Measurements from ENCODE around the gene GNG11.
A peak's percentile ranks its signal among the peaks of the same experiment; 100 is the strongest.
"Not testable (repeated sequence)": the region's sequence is repeated elsewhere in the genome, so short reads cannot be mapped to it uniquely, and the experiment has no call there.

GNG11 gene

GRCh38 chr7:93890464-93891068 is 31.0 kb upstream of the GNG11 start, which contains the start of gene TFPI2:
Gene TFPI2, minus strand, starts transcription at chr7:93890753. Its CDS starts 75 bp downstream, at chr7:93890678.
- Histone ChIP-seq H3K79me2 (ENCODE audit: control insufficient read depth, insufficient read depth, low read length, unreplicated experiment) (peaks cover 3% of the 10 kb centered on the region), H3K4me3 (ENCODE audit: low read depth, low read length) (peak within 1 kb of the TSS; percentile 93), H3K27me3 (ENCODE audit: insufficient read depth, low read length) (no peaks in the 10 kb centered on the region), H3K27ac (ENCODE audit: low read depth, low read length) (peak within 1 kb of the TSS; percentile 72), H3K4me1 (ENCODE audit: control insufficient read depth, insufficient read depth, low read length, unreplicated experiment) (peaks cover 17% of the 10 kb centered on the region), H3K36me3 (ENCODE audit: insufficient read depth, low read length) (no peaks in the 10 kb centered on the region), H2AFZ (ENCODE audit: low read length, unreplicated experiment) (peak within 1 kb of the TSS; percentile 72)

- Histone ChIP-seq H2AFZ (ENCODE audit: low read length, unreplicated experiment) (no peak overlapping the region), H3K27me3 (ENCODE audit: insufficient read depth, low read length) (no peaks in the 10 kb centered on the region), H3K36me3 (ENCODE audit: insufficient read depth, low read length) (no peaks in the 10 kb centered on the region), H3K27ac (ENCODE audit: low read depth, low read length) (no peak overlapping the region), H3K79me2 (ENCODE audit: control insufficient read depth, insufficient read depth, low read length, unreplicated experiment) (no peaks in the 10 kb centered on the region), H3K4me3 (ENCODE audit: low read depth, low read length) (no peak overlapping the region), H3K4me1 (ENCODE audit: control insufficient read depth, insufficient read depth, low read length, unreplicated experiment) (peaks cover 12% of the 10 kb centered on the region)
These were observed 27.1 kb upstream of the GNG11 start for GRCh38 chr7:93894426-93894825.

GRCh38 chr7:93894966-93895640 is 26.4 kb upstream of the GNG11 start:
- Histone ChIP-seq H3K4me1 (ENCODE audit: control insufficient read depth, insufficient read depth, low read length, unreplicated experiment) (peaks cover 8% of the 10 kb centered on the region), H2AFZ (ENCODE audit: low read length, unreplicated experiment) (no peak overlapping the region), H3K27ac (ENCODE audit: low read depth, low read length) (no peak overlapping the region), H3K36me3 (ENCODE audit: insufficient read depth, low read length) (no peaks in the 10 kb centered on the region), H3K79me2 (ENCODE audit: control insufficient read depth, insufficient read depth, low read length, unreplicated experiment) (no peaks in the 10 kb centered on the region), H3K4me3 (ENCODE audit: low read depth, low read length) (no peak overlapping the region), H3K27me3 (ENCODE audit: insufficient read depth, low read length) (no peaks in the 10 kb centered on the region)

- Histone ChIP-seq H3K27me3 (ENCODE audit: insufficient read depth, low read length) (no peaks in the 10 kb centered on the region), H3K4me3 (ENCODE audit: low read depth, low read length) (no peak overlapping the region), H2AFZ (ENCODE audit: low read length, unreplicated experiment) (no peak overlapping the region), H3K79me2 (ENCODE audit: control insufficient read depth, insufficient read depth, low read length, unreplicated experiment) (no peaks in the 10 kb centered on the region), H3K36me3 (ENCODE audit: insufficient read depth, low read length) (no peaks in the 10 kb centered on the region), H3K4me1 (ENCODE audit: control insufficient read depth, insufficient read depth, low read length, unreplicated experiment) (peaks cover 8% of the 10 kb centered on the region), H3K27ac (ENCODE audit: low read depth, low read length) (no peak overlapping the region)
These were observed 25.5 kb upstream of the GNG11 start for GRCh38 chr7:93895859-93896600.

- Histone ChIP-seq H2AFZ (ENCODE audit: low read length, unreplicated experiment) (no peak overlapping the region), H3K27ac (ENCODE audit: low read depth, low read length) (no peak overlapping the region), H3K4me3 (ENCODE audit: low read depth, low read length) (no peak overlapping the region), H3K27me3 (ENCODE audit: insufficient read depth, low read length) (no peaks in the 10 kb centered on the region), H3K36me3 (ENCODE audit: insufficient read depth, low read length) (no peaks in the 10 kb centered on the region), H3K4me1 (ENCODE audit: control insufficient read depth, insufficient read depth, low read length, unreplicated experiment) (peaks cover 8% of the 10 kb centered on the region), H3K79me2 (ENCODE audit: control insufficient read depth, insufficient read depth, low read length, unreplicated experiment) (no peaks in the 10 kb centered on the region)
These were observed 23.9 kb upstream of the GNG11 start for GRCh38 chr7:93897680-93898079.

GRCh38 chr7:93902777-93903423 is 18.6 kb upstream of the GNG11 start:
- no peaks in the 10 kb centered on the region for H3K27me3 ChIP-seq (ENCODE audit: insufficient read depth, low read length)

GRCh38 chr7:93906267-93906666 is 15.3 kb upstream of the GNG11 start, which contains the start of gene GNGT1:
Gene GNGT1, plus strand, starts transcription at chr7:93906567. Its CDS starts 180 bp downstream, at chr7:93906747.
- H3K4me3 ChIP-seq (ENCODE audit: low read depth, low read length): no peak within 1 kb of the TSS
- H3K79me2 ChIP-seq (ENCODE audit: control insufficient read depth, insufficient read depth, low read length, unreplicated experiment): no peaks in the 10 kb centered on the region
- H3K27me3 ChIP-seq (ENCODE audit: insufficient read depth, low read length): no peaks in the 10 kb centered on the region
- no peak within 1 kb of the TSS for H2AFZ ChIP-seq (ENCODE audit: low read length, unreplicated experiment)
- no peaks in the 10 kb centered on the region for H3K36me3 ChIP-seq (ENCODE audit: insufficient read depth, low read length)
- H3K27ac ChIP-seq (ENCODE audit: low read depth, low read length): no peak within 1 kb of the TSS
- H3K4me1 ChIP-seq (ENCODE audit: control insufficient read depth, insufficient read depth, low read length, unreplicated experiment): peaks cover 8% of the 10 kb centered on the region

More at GRCh38 chr7:93902777-93903423, 18.6 kb upstream of the GNG11 start:
- H3K79me2 ChIP-seq (ENCODE audit: control insufficient read depth, insufficient read depth, low read length, unreplicated experiment): no peaks in the 10 kb centered on the region
- no peak overlapping the region for H3K4me3 ChIP-seq (ENCODE audit: low read depth, low read length)
- no peak overlapping the region for H3K27ac ChIP-seq (ENCODE audit: low read depth, low read length)
- H3K4me1 ChIP-seq (ENCODE audit: control insufficient read depth, insufficient read depth, low read length, unreplicated experiment): no peaks in the 10 kb centered on the region
- peak overlapping the region; percentile 78 for H2AFZ ChIP-seq (ENCODE audit: low read length, unreplicated experiment)
- no peaks in the 10 kb centered on the region for H3K36me3 ChIP-seq (ENCODE audit: insufficient read depth, low read length)

GRCh38 chr7:93910076-93910994 is 11.2 kb upstream of the GNG11 start:
- no peak overlapping the region for H2AFZ ChIP-seq (ENCODE audit: low read length, unreplicated experiment)
- H3K36me3 ChIP-seq (ENCODE audit: insufficient read depth, low read length): no peaks in the 10 kb centered on the region
- H3K4me3 ChIP-seq (ENCODE audit: low read depth, low read length): no peak overlapping the region
- no peaks in the 10 kb centered on the region for H3K27me3 ChIP-seq (ENCODE audit: insufficient read depth, low read length)
- no peaks in the 10 kb centered on the region for H3K79me2 ChIP-seq (ENCODE audit: control insufficient read depth, insufficient read depth, low read length, unreplicated experiment)
- H3K4me1 ChIP-seq (ENCODE audit: control insufficient read depth, insufficient read depth, low read length, unreplicated experiment): peaks cover 13% of the 10 kb centered on the region
- no peak overlapping the region for H3K27ac ChIP-seq (ENCODE audit: low read depth, low read length)

GRCh38 chr7:93911242-93911641 is 10.3 kb upstream of the GNG11 start:
- H3K27ac ChIP-seq (ENCODE audit: low read depth, low read length): not testable (repeated sequence)

GRCh38 chr7:93911661-93912060 is 9.9 kb upstream of the GNG11 start:
- not testable (repeated sequence) for H3K4me3 ChIP-seq (ENCODE audit: low read depth, low read length); H3K79me2 ChIP-seq (ENCODE audit: control insufficient read depth, insufficient read depth, low read length, unreplicated experiment); H3K27ac ChIP-seq (ENCODE audit: low read depth, low read length); H2AFZ ChIP-seq (ENCODE audit: low read length, unreplicated experiment); H3K36me3 ChIP-seq (ENCODE audit: insufficient read depth, low read length); H3K27me3 ChIP-seq (ENCODE audit: insufficient read depth, low read length)
- peaks cover 13% of the 10 kb centered on the region for H3K4me1 ChIP-seq (ENCODE audit: control insufficient read depth, insufficient read depth, low read length, unreplicated experiment)

More at GRCh38 chr7:93911242-93911641, 10.3 kb upstream of the GNG11 start:
- peaks cover 13% of the 10 kb centered on the region for H3K4me1 ChIP-seq (ENCODE audit: control insufficient read depth, insufficient read depth, low read length, unreplicated experiment)
- H3K36me3 ChIP-seq (ENCODE audit: insufficient read depth, low read length); H2AFZ ChIP-seq (ENCODE audit: low read length, unreplicated experiment); H3K4me3 ChIP-seq (ENCODE audit: low read depth, low read length); H3K79me2 ChIP-seq (ENCODE audit: control insufficient read depth, insufficient read depth, low read length, unreplicated experiment); H3K27me3 ChIP-seq (ENCODE audit: insufficient read depth, low read length): not testable (repeated sequence)
